GM12875 (cell line): ENCODE measurements around the gene TMEM35A.
A peak's percentile ranks its signal among the peaks of the same experiment; 100 is the strongest.

Experiments used
- H3K4me3 ChIP-seq: one replicate; pipeline ENCODE4 v1.5.1; 2011; ENCODE audit warnings: low read depth, low read length, control low read depth
- TF ChIP-seq, protein P1 (sequence below): IDR thresholded peaks from 2 replicates; pipeline ENCODE4 v1.5.1; 2011; ENCODE audit warnings: low read depth, mild to moderate bottlenecking, control low read depth, inconsistent platforms, low read length, moderate library complexity, borderline replicate concordance; ENCODE audit not compliant: insufficient read depth

The TMEM35A gene

DNA sequence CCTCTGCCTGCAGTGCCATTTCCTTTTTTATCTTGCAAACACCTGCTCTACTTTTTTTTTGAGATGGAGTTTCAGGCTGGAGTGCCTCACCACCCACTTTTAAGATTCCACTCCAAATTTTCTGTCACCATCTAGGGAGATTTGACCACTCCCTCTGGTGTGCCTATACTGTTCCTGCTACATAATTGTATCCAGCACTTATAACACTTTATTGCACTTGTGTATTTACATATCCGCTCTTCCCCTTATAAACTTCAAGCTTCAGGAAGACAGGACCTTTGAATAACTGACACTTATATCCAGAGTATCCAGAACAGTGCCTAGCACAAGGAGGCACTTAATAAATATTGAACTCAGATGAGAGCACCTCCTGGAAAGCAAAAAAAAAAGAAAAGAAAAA lies 13.1 kb downstream of the TMEM35A start:
- TF ChIP-seq, protein P1, sequence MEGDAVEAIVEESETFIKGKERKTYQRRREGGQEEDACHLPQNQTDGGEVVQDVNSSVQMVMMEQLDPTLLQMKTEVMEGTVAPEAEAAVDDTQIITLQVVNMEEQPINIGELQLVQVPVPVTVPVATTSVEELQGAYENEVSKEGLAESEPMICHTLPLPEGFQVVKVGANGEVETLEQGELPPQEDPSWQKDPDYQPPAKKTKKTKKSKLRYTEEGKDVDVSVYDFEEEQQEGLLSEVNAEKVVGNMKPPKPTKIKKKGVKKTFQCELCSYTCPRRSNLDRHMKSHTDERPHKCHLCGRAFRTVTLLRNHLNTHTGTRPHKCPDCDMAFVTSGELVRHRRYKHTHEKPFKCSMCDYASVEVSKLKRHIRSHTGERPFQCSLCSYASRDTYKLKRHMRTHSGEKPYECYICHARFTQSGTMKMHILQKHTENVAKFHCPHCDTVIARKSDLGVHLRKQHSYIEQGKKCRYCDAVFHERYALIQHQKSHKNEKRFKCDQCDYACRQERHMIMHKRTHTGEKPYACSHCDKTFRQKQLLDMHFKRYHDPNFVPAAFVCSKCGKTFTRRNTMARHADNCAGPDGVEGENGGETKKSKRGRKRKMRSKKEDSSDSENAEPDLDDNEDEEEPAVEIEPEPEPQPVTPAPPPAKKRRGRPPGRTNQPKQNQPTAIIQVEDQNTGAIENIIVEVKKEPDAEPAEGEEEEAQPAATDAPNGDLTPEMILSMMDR, result no peak
- H3K4me3 ChIP-seq, result no peak overlapping the region

- TF ChIP-seq, protein P1, result no peak
Measured at GRCh38 chrX:101097546-101098453, 19.1 kb downstream of the TMEM35A start, which contains the start of gene CENPI. Gene CENPI, plus strand, starts transcription at chrX:101098204. Its CDS starts 2,867 bp downstream, at chrX:101101071.

DNA sequence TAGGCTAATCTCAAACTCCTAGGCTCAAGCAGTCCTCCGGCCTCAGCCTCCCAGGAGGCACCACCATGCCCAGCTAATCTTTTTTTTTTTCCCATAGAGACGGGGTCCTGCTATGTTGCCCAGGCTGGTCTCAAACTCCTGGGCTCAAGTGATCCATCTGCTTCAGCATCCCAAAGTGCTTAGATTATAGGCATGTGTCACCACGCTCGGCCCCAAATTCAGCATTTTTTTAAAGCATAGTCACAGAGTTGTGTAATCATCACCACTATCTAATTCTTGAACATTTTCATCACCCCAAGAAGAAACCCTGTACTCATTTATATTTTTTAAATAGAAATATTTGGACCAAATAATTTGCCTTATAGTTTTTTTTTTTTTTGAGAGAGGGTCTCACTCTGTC lies 29.6 kb downstream of the TMEM35A start:
- H3K4me3 ChIP-seq, result no peak overlapping the region
- TF ChIP-seq, protein P1, result no peak

More at GRCh38 chrX:101097546-101098453, 19.1 kb downstream of the TMEM35A start, which contains the start of gene CENPI:
- H3K4me3 ChIP-seq, result peak within 1 kb of the TSS; percentile 72

- no peak overlapping the region for H3K4me3 ChIP-seq
- TF ChIP-seq, protein P1, result no peak
Measured at GRCh38 chrX:101117701-101118100, 39.0 kb downstream of the TMEM35A start.

DNA sequence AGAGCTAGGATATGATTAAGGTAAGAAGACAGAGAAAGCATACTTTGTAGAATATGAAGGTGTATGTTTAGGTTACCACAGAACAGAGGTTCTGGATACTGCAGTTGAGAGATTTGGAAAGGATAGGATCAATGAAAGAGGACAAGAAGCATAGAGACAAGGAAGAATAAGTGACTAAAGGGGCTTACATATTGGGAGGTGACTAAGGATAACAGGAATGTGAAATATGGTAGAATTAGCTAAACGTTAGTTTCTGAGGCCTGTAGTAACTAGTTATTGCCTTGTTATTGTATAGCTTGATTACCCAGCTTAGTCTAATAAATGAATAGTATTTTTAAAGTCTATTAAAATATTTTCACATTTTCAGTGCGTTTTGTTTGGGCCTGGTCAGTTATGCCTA lies 57.6 kb downstream of the TMEM35A start:
- TF ChIP-seq, protein P1, result no peak

More for the DNA sequence above, 57.6 kb downstream of the TMEM35A start:
- H3K4me3 ChIP-seq, result no peak overlapping the region
